NB4 (cell line): ENCODE data around the gene BCL6.

Source experiments
- CTCF ChIP-seq: IDR thresholded peaks from one replicate; pipeline ENCODE4 v1.5.1; 2012; ENCODE audit warnings: low read depth, low read length
- POLR2A ChIP-seq: IDR thresholded peaks from 2 replicates; pipeline ENCODE4 v1.6.1; 2011; ENCODE audit warnings: mild to moderate bottlenecking; ENCODE audit not compliant: insufficient read length; ENCODE audit errors: extremely low read depth

GRCh38 chr3:187738071-187738330 lies 7.3 kb downstream of the BCL6 start:
- TF ChIP-seq CTCF (no peak), POLR2A (no peak)
